HepG2 (cell line): ENCODE measurements around the gene NHP2. TPM values are rescaled to one million over a fixed set of nuclear protein-coding genes. Genes with fewer than 3 reads are reported as not detected.

Experiments
- ATF7-NPFF ChIP-seq: sonication (generic); formaldehyde crosslinking; IDR thresholded peaks from 2 replicates; pipeline ENCODE4 v1.8.1; 2023; ENCODE audit warnings: mild to moderate bottlenecking, low read depth, missing genetic modification reagents, moderate library complexity
- HMG20B ChIP-seq: conservative IDR thresholded peaks from 2 replicates; pipeline ENCODE4 v1.6.1; 2016; ENCODE audit warnings: missing genetic modification reagents, missing compliant biosample characterization
- PAF1 ChIP-seq: IDR thresholded peaks from 2 replicates; pipeline ENCODE4 v1.6.1; 2016; ENCODE audit warnings: missing genetic modification reagents, missing compliant biosample characterization
- ZNF510 ChIP-seq: sonication (generic); formaldehyde crosslinking; IDR thresholded peaks from 2 replicates; pipeline ENCODE4 v1.4.0; 2020; ENCODE audit warnings: low read depth, mild to moderate bottlenecking, missing genetic modification reagents
- polyA plus RNA-seq, 8 experiments: library from polyadenylated mRNA; depleted of rRNA in 3 of 8; stranded (reverse) in 7 of 8; unstranded in 1 of 8; fragments of >200 nt; fragmentation: Illumina TruSeq in 4 of 8; extraction: Trizol in 4 of 8; gene quantifications; 2 replicates each; pipeline versions ENCODE4 v1.2.1 to v1.2.3, GENCODE V29; 2011 to 2016; ENCODE audit warnings: low read depth in 4 of 8, missing spikeins in 1 of 8, mixed read lengths in 1 of 8; ENCODE audit not compliant: insufficient read depth in 1 of 8
- total RNA-seq, 5 experiments: library from RNA; depleted of rRNA; stranded (reverse); fragments of >200 nt; fragmentation: Illumina TruSeq; extraction: Trizol; gene quantifications; 2 replicates each; pipeline ENCODE4 v1.2.3, GENCODE V29; 2016; ENCODE audit warnings: low read depth in 1 of 5
- TF ChIP-seq, protein P1 (sequence below): sonication (generic); formaldehyde crosslinking; IDR thresholded peaks from 2 replicates; pipeline ENCODE4 v1.4.0; 2020; ENCODE audit warnings: missing genetic modification reagents, borderline replicate concordance
- TF ChIP-seq, protein P2 (sequence below): sonication (generic); formaldehyde crosslinking; IDR thresholded peaks from 2 replicates; pipeline ENCODE4 v1.8.0; 2022; ENCODE audit warnings: missing genetic modification reagents, mild to moderate bottlenecking, borderline replicate concordance
- TF ChIP-seq, protein P3 (sequence below): sonication (generic); formaldehyde crosslinking; IDR thresholded peaks from 2 replicates; pipeline ENCODE4 v1.4.0; 2020; ENCODE audit warnings: missing genetic modification reagents, low read depth, mild to moderate bottlenecking, borderline replicate concordance

Gene NHP2
- total and polyA plus RNA-seq, 2 of the 13 experiments (the other 11 are each of a cell fraction or from before 2014, with no cell fraction given) = 56.2 to 96.1 TPM

DNA sequence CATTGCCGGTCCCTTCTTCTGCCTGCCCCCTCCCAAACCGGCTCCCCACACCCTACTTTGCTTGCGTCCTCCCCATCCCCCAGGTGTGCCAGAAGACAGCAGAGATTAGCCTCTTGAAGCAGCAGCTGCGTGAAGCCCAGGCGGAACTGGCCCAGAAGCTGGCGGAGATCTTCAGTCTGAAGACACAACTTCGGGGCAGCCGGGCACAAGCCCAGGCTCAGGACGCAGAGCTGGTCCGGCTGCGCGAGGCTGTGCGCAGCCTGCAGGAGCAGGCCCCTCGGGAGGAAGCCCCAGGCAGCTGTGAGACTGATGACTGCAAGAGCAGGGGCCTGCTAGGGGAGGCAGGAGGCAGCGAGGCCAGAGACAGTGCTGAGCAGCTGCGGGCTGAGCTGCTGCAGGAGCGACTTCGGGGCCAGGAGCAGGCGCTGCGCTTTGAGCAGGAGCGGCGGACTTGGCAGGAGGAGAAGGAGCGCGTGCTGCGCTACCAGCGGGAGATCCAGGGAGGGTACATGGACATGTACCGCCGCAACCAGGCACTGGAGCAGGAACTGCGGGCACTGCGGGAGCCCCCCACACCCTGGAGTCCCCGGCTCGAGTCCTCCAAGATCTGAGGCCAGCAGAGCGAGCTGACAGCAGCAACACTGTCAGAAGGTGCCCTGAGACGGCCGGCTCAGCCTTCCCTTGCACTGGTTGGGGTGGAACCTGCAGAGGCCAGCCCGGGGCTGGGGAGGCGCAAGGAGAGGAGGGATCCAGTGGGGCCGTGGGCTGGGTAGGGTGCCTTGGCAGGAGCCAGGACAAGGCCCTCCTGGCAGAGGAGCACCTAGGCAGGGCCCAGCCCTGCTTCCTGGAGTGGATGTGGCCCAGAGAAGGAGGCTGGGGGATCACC is 32.1 kb downstream of the NHP2 start (continued):
- TF ChIP-seq, protein P1, sequence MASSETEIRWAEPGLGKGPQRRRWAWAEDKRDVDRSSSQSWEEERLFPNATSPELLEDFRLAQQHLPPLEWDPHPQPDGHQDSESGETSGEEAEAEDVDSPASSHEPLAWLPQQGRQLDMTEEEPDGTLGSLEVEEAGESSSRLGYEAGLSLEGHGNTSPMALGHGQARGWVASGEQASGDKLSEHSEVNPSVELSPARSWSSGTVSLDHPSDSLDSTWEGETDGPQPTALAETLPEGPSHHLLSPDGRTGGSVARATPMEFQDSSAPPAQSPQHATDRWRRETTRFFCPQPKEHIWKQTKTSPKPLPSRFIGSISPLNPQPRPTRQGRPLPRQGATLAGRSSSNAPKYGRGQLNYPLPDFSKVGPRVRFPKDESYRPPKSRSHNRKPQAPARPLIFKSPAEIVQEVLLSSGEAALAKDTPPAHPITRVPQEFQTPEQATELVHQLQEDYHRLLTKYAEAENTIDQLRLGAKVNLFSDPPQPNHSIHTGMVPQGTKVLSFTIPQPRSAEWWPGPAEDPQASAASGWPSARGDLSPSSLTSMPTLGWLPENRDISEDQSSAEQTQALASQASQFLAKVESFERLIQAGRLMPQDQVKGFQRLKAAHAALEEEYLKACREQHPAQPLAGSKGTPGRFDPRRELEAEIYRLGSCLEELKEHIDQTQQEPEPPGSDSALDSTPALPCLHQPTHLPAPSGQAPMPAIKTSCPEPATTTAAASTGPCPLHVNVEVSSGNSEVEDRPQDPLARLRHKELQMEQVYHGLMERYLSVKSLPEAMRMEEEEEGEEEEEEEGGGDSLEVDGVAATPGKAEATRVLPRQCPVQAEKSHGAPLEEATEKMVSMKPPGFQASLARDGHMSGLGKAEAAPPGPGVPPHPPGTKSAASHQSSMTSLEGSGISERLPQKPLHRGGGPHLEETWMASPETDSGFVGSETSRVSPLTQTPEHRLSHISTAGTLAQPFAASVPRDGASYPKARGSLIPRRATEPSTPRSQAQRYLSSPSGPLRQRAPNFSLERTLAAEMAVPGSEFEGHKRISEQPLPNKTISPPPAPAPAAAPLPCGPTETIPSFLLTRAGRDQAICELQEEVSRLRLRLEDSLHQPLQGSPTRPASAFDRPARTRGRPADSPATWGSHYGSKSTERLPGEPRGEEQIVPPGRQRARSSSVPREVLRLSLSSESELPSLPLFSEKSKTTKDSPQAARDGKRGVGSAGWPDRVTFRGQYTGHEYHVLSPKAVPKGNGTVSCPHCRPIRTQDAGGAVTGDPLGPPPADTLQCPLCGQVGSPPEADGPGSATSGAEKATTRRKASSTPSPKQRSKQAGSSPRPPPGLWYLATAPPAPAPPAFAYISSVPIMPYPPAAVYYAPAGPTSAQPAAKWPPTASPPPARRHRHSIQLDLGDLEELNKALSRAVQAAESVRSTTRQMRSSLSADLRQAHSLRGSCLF = no peak
- TF ChIP-seq PAF1 (CRISPR knock-in tag) = no peak
- TF ChIP-seq, protein P2, sequence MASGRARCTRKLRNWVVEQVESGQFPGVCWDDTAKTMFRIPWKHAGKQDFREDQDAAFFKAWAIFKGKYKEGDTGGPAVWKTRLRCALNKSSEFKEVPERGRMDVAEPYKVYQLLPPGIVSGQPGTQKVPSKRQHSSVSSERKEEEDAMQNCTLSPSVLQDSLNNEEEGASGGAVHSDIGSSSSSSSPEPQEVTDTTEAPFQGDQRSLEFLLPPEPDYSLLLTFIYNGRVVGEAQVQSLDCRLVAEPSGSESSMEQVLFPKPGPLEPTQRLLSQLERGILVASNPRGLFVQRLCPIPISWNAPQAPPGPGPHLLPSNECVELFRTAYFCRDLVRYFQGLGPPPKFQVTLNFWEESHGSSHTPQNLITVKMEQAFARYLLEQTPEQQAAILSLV (CRISPR knock-in tag) = 0 out of 2 replicates have a peak, but pooled peaks have one; percentile 32
- no peak for TF ChIP-seq HMG20B (CRISPR knock-in tag)
- TF ChIP-seq ATF7-NPFF (CRISPR knock-in tag) = no peak
- TF ChIP-seq, protein P3, sequence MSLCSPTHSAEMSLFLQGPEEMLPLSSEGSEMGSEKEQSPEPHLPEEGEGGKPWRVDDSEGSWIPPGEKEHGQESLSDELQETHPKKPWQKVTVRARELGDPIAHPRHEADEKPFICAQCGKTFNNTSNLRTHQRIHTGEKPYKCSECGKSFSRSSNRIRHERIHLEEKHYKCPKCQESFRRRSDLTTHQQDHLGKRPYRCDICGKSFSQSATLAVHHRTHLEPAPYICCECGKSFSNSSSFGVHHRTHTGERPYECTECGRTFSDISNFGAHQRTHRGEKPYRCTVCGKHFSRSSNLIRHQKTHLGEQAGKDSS (CRISPR knock-in tag) = 0 out of 2 replicates have a peak, but pooled peaks have one; percentile 2
- no peak for TF ChIP-seq ZNF510 (CRISPR knock-in tag)
